C4-2B (cell line): Measurements from ENCODE around the gene WWOX.

ENCODE experiments used
- H3K27ac ChIP-seq: fragments of 450-650 bp; 2 replicates; pipeline ENCODE4 v1.5.1; 2017
- CTCF ChIP-seq: fragments of 450-650 bp; conservative IDR thresholded peaks from 2 replicates; pipeline ENCODE4 v1.5.1; 2017; ENCODE audit warnings: mild to moderate bottlenecking
- ZFX ChIP-seq: fragments of 450-650 bp; IDR thresholded peaks from 2 replicates; pipeline ENCODE4 v1.6.1; 2017

Gene WWOX

GRCh38 chr16:79134300-79134699 is 1034.8 kb downstream of the WWOX start:
- no peak for TF ChIP-seq ZFX
- no peak for TF ChIP-seq CTCF
- no peak overlapping the region for H3K27ac ChIP-seq

GRCh38 chr16:79136955-79137354 is 1037.5 kb downstream of the WWOX start:
- H3K27ac ChIP-seq, result no peak overlapping the region
- TF ChIP-seq ZFX, result no peak
- no peak; the same call in 1 of the 2 replicates for TF ChIP-seq CTCF

- no peak overlapping the region for H3K27ac ChIP-seq
- no peak for TF ChIP-seq ZFX
- TF ChIP-seq CTCF, result no peak
These were observed 1038.0 kb downstream of the WWOX start for GRCh38 chr16:79137426-79137939.

GRCh38 chr16:79139799-79140198 is 1040.3 kb downstream of the WWOX start:
- no peak overlapping the region for H3K27ac ChIP-seq
- TF ChIP-seq CTCF (no peak), ZFX (no peak)

- no peak overlapping the region for H3K27ac ChIP-seq
- TF ChIP-seq ZFX, result no peak
- TF ChIP-seq CTCF, result no peak
These were observed 1043.6 kb downstream of the WWOX start for GRCh38 chr16:79143026-79143425.

- TF ChIP-seq ZFX, result no peak
- TF ChIP-seq CTCF, result no peak
- no peak overlapping the region for H3K27ac ChIP-seq
These were observed 1050.7 kb downstream of the WWOX start for GRCh38 chr16:79150151-79150550.

GRCh38 chr16:79150632-79151310 is 1051.3 kb downstream of the WWOX start:
- no peak overlapping the region for H3K27ac ChIP-seq
- no peak for TF ChIP-seq CTCF
- TF ChIP-seq ZFX, result no peak
